Ectodermal cell (in vitro differentiated cells): ENCODE data around the gene OAF.

Experiments used
- H3K27ac ChIP-seq: 2 replicates; pipeline ENCODE4 v1.7.0; 2013; ENCODE audit warnings: mild to moderate bottlenecking, low read depth, low read length; ENCODE audit not compliant: insufficient read depth, poor library complexity, severe bottlenecking
- H3K27me3 ChIP-seq: 2 replicates; pipeline ENCODE4 v1.7.0; 2013; ENCODE audit warnings: mild to moderate bottlenecking, low read length; ENCODE audit not compliant: insufficient read depth, control insufficient read depth, poor library complexity, severe bottlenecking
- H3K36me3 ChIP-seq: one replicate; pipeline ENCODE4 v1.7.0; 2013; ENCODE audit warnings: low read length; ENCODE audit not compliant: control insufficient read depth, insufficient read depth
- H3K4me1 ChIP-seq: one replicate; pipeline ENCODE4 v1.7.0; 2013; ENCODE audit warnings: low read length; ENCODE audit not compliant: control insufficient read depth, insufficient read depth
- H3K4me3 ChIP-seq: 2 replicates; pipeline ENCODE4 v1.7.0; 2013; ENCODE audit warnings: low read depth, low read length, control low read depth; ENCODE audit not compliant: insufficient read depth
- H3K9me3 ChIP-seq: 2 replicates; pipeline ENCODE4 v1.7.0; 2013; ENCODE audit warnings: mild to moderate bottlenecking, low read length, moderate library complexity; ENCODE audit not compliant: control insufficient read depth
- WGBS, 2 experiments: methylation state at CpG; one replicate each; pipeline ENCODE4 v1.1.7; 2013; ENCODE audit warnings: missing lambda C conversion rate in 2 of 2; 5-methylcytosine and 5-hydroxymethylcytosine counted together

The OAF gene

DNA sequence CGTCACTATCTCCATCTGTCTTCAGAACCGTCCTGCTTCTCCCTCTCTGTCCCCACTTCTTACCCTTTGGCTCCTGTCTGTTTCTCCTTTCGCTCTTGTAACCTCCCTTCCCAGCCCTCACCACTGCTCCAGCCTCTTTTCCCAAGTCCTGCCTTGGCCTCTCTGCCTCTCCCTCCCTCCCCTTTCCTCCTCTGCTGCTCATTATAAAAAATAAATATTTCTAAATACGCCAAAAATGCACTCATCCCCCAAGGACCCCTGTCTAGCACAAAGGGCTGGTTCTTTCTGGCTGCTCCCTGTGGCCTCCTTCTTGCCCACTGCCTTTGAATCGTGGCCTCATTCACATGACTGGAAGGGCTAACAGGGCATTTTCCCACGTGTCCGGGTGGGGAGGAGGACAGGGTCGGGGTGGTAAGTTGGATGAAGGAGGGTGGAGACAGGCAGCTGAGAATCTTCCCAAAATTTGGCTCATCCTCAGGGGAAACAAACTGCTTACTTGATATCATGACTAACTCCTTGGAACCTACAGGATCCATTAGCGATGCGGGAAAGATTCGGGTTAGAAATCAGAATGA lies 26.4 kb upstream of the OAF start:
- Histone ChIP-seq H3K27me3 (no peaks in the 10 kb centered on the region), H3K27ac (no peak overlapping the region), H3K4me3 (no peak overlapping the region), H3K9me3 (no peaks in the 10 kb centered on the region), H3K36me3 (no peaks in the 10 kb centered on the region), H3K4me1 (peaks cover 46% of the 10 kb centered on the region)
- 83 to 86% methylated on average over 11 of the region's 11 CpGs for WGBS, 2 experiments

DNA sequence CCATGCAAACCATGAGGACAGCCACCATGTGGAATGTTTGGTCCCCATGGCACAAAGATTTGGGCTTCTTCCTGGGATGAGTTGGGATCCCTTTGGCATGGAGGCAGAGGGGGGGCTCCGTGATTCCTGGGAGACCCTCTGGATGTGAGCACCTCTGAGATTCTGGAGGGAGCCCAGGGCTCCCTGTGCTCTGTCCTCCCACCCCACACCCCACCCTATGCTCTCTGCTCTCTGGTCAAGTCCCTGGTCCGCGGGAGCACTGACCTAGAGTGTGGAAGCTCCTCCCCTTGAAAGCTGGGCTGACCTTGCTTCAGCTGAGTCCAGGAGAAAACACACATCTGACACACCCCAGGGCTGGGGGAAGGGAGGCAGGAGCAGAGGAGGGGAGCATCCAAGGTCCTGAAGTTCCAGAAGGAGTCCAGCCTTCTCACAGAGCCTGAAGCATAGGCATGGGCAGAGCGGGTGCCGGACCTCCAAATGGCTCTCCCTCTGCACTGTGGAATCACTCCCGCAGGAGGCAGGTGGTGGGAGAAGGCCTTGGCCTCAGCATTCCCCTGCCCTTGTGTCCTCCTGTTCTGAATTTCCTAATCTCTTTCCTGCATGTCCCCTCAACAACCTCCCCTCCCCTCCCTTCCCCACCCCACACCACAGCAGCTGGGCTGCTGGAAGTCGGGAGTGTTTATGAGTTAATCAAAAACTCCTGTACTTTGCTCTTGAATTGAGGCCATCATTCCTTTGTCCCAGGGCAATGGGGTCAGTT lies 25.7 kb upstream of the OAF start:
- Histone ChIP-seq H3K36me3 (no peaks in the 10 kb centered on the region), H3K4me1 (peaks cover 39% of the 10 kb centered on the region), H3K4me3 (no peak overlapping the region), H3K27ac (no peak overlapping the region), H3K9me3 (no peaks in the 10 kb centered on the region), H3K27me3 (no peaks in the 10 kb centered on the region)
- 79 to 83% methylated on average over 7 of the region's 7 CpGs for WGBS, 2 experiments

GRCh38 chr11:120185706-120186455 lies 25.0 kb upstream of the OAF start:
- Histone ChIP-seq H3K9me3 (no peaks in the 10 kb centered on the region), H3K36me3 (no peaks in the 10 kb centered on the region), H3K27ac (no peak overlapping the region), H3K4me3 (no peak overlapping the region), H3K4me1 (peaks cover 33% of the 10 kb centered on the region), H3K27me3 (no peaks in the 10 kb centered on the region)
- 87 to 90% methylated on average over 3 of the region's 3 CpGs for WGBS, 2 experiments

DNA sequence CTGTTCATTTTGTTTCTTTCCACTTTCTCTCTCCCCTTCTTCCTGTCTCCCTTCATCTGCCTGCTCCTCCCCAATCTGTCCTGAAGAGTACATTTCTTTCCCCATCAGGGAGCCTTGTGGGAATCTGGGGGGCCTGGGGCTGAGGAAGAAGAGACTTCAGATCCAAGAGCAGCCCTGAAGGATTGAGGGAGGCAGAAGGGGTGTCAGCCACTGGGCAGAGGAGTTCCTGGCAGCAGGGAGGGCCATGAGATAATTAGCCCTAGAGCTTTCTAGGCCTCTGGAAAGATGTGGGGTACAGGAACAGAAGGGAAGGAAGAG lies 24.4 kb upstream of the OAF start:
- peaks cover 31% of the 10 kb centered on the region for H3K4me1 ChIP-seq
- no peaks in the 10 kb centered on the region for H3K36me3 ChIP-seq
- H3K27ac ChIP-seq: no peak overlapping the region
- H3K9me3 ChIP-seq: no peaks in the 10 kb centered on the region
- no peaks in the 10 kb centered on the region for H3K27me3 ChIP-seq
- H3K4me3 ChIP-seq: no peak overlapping the region

- H3K9me3 ChIP-seq: no peaks in the 10 kb centered on the region
- H3K27ac ChIP-seq: no peak overlapping the region
- H3K4me3 ChIP-seq: no peak overlapping the region
- H3K4me1 ChIP-seq: peaks cover 31% of the 10 kb centered on the region
- no peaks in the 10 kb centered on the region for H3K36me3 ChIP-seq
- no peaks in the 10 kb centered on the region for H3K27me3 ChIP-seq
- WGBS, 2 experiments: 81 to 85% methylated on average over 17 of the region's 17 CpGs
These were observed 23.8 kb upstream of the OAF start for GRCh38 chr11:120186774-120187591.

- Histone ChIP-seq H3K4me1 (peaks cover 18% of the 10 kb centered on the region), H3K36me3 (no peaks in the 10 kb centered on the region), H3K27me3 (peaks cover 6% of the 10 kb centered on the region), H3K27ac (no peak overlapping the region), H3K9me3 (no peaks in the 10 kb centered on the region), H3K4me3 (no peak overlapping the region)
- 86 to 92% methylated on average over 5 of the region's 5 CpGs for WGBS, 2 experiments
These were observed 22.5 kb upstream of the OAF start for GRCh38 chr11:120188371-120188770.

- no peak overlapping the region for H3K27ac ChIP-seq
- 89 to 90% methylated on average over 4 of the region's 4 CpGs for WGBS, 2 experiments
- no peak overlapping the region for H3K4me3 ChIP-seq
- no peaks in the 10 kb centered on the region for H3K36me3 ChIP-seq
- peaks cover 8% of the 10 kb centered on the region for H3K27me3 ChIP-seq
- H3K9me3 ChIP-seq: no peaks in the 10 kb centered on the region
- peaks cover 17% of the 10 kb centered on the region for H3K4me1 ChIP-seq
These were observed 21.9 kb upstream of the OAF start for GRCh38 chr11:120188811-120189455.

GRCh38 chr11:120191058-120191457 lies 19.8 kb upstream of the OAF start:
- no peak overlapping the region for H3K4me3 ChIP-seq
- no peaks in the 10 kb centered on the region for H3K9me3 ChIP-seq
- H3K27ac ChIP-seq: no peak overlapping the region
- H3K27me3 ChIP-seq: peaks cover 9% of the 10 kb centered on the region
- WGBS, 2 experiments: 76 to 79% methylated on average over 4 of the region's 4 CpGs
- H3K4me1 ChIP-seq: peaks cover 27% of the 10 kb centered on the region
- H3K36me3 ChIP-seq: no peaks in the 10 kb centered on the region

DNA sequence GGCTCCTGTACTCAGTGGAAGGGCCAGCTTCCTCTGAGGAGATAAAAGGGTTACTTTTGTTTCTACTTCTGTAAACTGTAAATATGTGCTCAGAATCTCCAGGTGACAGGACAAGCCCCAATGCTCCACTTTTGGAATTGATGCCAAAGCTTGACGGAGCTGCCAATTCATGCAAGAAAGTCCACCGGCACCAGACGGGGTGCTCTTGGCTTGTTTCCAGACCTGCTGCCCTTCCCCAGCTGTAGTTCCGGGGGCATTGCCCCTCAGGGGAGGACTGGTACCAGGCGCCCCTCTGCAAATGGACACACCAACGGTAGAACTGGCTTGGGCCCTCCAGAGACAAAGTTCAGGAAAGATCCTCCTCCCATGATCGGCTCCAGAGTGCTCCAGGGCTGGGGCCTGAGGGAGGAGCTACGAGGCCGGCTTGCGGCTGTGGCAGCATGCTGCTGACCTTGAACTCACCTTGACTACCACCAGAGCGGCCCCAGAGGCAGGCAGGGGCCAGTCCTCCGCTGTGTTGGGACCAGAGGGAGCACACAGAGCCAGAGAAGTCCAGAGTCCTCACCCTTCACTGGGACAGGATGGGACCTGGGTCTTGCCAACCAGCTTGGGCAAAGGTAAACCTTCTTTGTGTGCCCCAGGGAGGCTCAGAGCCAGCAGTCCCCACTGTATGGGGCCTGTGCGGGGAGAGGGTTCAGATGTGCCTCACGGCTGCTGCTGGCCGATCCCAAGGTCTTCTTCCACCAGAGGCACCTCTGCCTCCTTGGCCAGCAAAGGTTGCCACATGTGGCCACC lies 17.8 kb upstream of the OAF start:
- H3K27ac ChIP-seq: no peak overlapping the region
- H3K4me1 ChIP-seq: peaks cover 35% of the 10 kb centered on the region
- no peaks in the 10 kb centered on the region for H3K36me3 ChIP-seq
- H3K27me3 ChIP-seq: peaks cover 18% of the 10 kb centered on the region
- 92 to 94% methylated on average over 15 of the region's 15 CpGs for WGBS, 2 experiments
- H3K4me3 ChIP-seq: no peak overlapping the region
- no peaks in the 10 kb centered on the region for H3K9me3 ChIP-seq
